ENCODE data around the gene OLFM1.

DNA sequence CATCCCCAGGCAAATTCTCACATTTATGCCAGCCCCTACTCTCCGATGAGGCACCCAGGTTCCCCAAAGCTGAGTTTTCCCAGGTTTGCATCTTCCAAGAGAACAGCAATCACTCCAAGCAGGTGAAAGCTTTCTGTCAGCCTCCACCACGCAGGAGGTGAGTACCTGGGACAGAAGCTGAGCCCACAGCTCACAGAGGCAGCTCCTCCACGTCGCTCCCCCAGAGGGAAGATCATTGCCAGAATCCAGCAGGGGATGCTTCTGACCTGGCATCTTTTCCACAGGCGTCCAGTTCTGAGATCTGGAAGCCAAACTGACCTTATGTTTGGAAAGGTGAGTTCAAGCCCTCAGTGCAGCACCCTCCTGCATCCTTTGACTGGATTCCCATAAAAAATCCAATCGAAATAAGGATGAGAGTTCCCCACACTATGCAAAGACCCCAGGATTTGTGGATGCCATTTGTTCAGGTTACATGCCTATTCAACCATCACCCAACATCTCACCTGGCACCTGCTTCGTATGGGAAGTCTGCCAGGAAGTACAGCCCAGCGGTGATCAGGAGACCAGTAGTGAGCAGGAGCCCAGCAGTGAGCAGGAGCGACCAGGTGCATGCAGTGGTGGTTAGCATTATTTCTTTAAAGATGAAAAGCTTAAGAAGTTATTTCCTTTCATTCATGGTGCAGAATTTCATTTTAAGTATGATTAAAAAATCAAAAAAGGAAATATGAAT, 47.4 kb upstream of the OLFM1 start:
- TF ChIP-seq, protein P1, sequence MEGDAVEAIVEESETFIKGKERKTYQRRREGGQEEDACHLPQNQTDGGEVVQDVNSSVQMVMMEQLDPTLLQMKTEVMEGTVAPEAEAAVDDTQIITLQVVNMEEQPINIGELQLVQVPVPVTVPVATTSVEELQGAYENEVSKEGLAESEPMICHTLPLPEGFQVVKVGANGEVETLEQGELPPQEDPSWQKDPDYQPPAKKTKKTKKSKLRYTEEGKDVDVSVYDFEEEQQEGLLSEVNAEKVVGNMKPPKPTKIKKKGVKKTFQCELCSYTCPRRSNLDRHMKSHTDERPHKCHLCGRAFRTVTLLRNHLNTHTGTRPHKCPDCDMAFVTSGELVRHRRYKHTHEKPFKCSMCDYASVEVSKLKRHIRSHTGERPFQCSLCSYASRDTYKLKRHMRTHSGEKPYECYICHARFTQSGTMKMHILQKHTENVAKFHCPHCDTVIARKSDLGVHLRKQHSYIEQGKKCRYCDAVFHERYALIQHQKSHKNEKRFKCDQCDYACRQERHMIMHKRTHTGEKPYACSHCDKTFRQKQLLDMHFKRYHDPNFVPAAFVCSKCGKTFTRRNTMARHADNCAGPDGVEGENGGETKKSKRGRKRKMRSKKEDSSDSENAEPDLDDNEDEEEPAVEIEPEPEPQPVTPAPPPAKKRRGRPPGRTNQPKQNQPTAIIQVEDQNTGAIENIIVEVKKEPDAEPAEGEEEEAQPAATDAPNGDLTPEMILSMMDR (IDR thresholded peaks at IDR 0.05) = no peak
- TF ChIP-seq POLR2A (IDR thresholded peaks at IDR 0.05) = no peak

Measured in body of pancreas (tissue), 4 donors.